HepG2 (cell line): ENCODE results near the gene ZNF804A. TPM values are rescaled to one million over a fixed set of nuclear protein-coding genes. Genes with fewer than 3 reads are reported as not detected.

Source experiments
- ATAC-seq: fragments of 200-7000 bp; cut with Tn5 transposase; 3 replicates; pipeline ENCODE4 v1.9.1; 2020; ENCODE audit warnings: mild to moderate bottlenecking, moderate library complexity
- BruUV-seq: library from RNA; stranded (reverse); fragments of 400-500 nt; replicated peaks from 2 replicates; lab custom pipeline; 2021; lab: Mats Ljungman, UMichigan
- CTCF ChIA-PET: fragments of 300-600 bp; formaldehyde crosslinking; extraction: SDS; loops from one replicate; lab custom pipeline; 2021; ENCODE audit warnings: low total read pairs, inconsistent platforms, low intra/inter-chr PET ratio; lab: Yijun Ruan, JAX
- POLR2A ChIA-PET: fragments of 350-600 bp; sonication (Branson Sonifier 250); formaldehyde crosslinking; loops from one replicate; lab custom pipeline; 2020; ENCODE audit warnings: antibody characterized with exemption, inconsistent platforms; lab: Yijun Ruan, JAX
- DNase-seq: peaks from one replicate; pipeline ENCODE4 v3.0.0-alpha.2; 2015; ENCODE audit warnings: low spot score
- FAIRE-seq: peaks from 3 replicates; lab custom pipeline; 2011; peaks lifted over from hg19 to GRCh38; lab: Jason Lieb, UNC
- H2AFZ ChIP-seq: one replicate; pipeline ENCODE4 v1.6.1; 2011; ENCODE audit warnings: low read length, inconsistent platforms
- H3K27ac ChIP-seq: fragments of 300-600 bp; 3 replicates; pipeline ENCODE4 v1.8.0; 2011; ENCODE audit warnings: mixed run types, mild to moderate bottlenecking, mixed read lengths, low read length, inconsistent platforms; ENCODE audit not compliant: insufficient read depth; ENCODE audit errors: extremely low read length
- H3K27me3 ChIP-seq, 2 experiments: fragments of 200-600 bp in 1 of 2; 2 replicates in 1 of 2; 3 replicates in 1 of 2; pipeline versions ENCODE4 v1.6.0 to v1.8.0; 2011; ENCODE audit warnings: low read length in 2 of 2, mild to moderate bottlenecking in 2 of 2, moderate library complexity in 2 of 2, inconsistent platforms in 1 of 2; ENCODE audit not compliant: insufficient read depth in 2 of 2, control insufficient read depth in 1 of 2
- H3K36me3 ChIP-seq, 2 experiments: fragments of 200-600 bp in 1 of 2; replicated peaks in 1 of 2; 2 replicates in 1 of 2; 3 replicates in 1 of 2; pipeline versions ENCODE4 v1.5.1 to v1.8.0; 2011; ENCODE audit warnings: low read length in 2 of 2, inconsistent platforms in 1 of 2; ENCODE audit not compliant: insufficient read depth in 2 of 2, control insufficient read depth in 1 of 2
- H3K4me1 ChIP-seq: 2 replicates; pipeline ENCODE4 v1.5.1; 2012; ENCODE audit warnings: low read length, inconsistent platforms; ENCODE audit not compliant: insufficient read depth
- H3K4me2 ChIP-seq: 2 replicates; pipeline ENCODE4 v1.6.0; 2011; ENCODE audit warnings: low read depth, low read length, inconsistent platforms
- H3K4me3 ChIP-seq, 3 experiments: fragments of 200-600 bp in 1 of 3; sonication (generic), shearing (Covaris generic) in 1 of 3; replicated peaks in 1 of 3; 2 replicates each; pipeline ENCODE4 v1.5.1; 2011 to 2016; ENCODE audit warnings: low read length in 3 of 3, inconsistent platforms in 2 of 3, low read depth in 2 of 3, mild to moderate bottlenecking in 2 of 3, control low read depth in 1 of 3, mixed read lengths in 1 of 3; ENCODE audit not compliant: insufficient read depth in 1 of 3
- H3K79me2 ChIP-seq: one replicate; pipeline ENCODE4 v1.6.1; 2011; ENCODE audit warnings: low read length, inconsistent platforms; ENCODE audit not compliant: insufficient read depth
- H3K9ac ChIP-seq: 2 replicates; pipeline ENCODE4 v1.6.0; 2011; ENCODE audit warnings: mild to moderate bottlenecking, low read depth, low read length, inconsistent platforms; ENCODE audit not compliant: insufficient read depth
- H3K9me3 ChIP-seq: 2 replicates; pipeline ENCODE4 v1.5.1; 2012; ENCODE audit warnings: mild to moderate bottlenecking, low read length
- H4K20me1 ChIP-seq: 2 replicates; pipeline ENCODE4 v1.6.0; 2011; ENCODE audit warnings: inconsistent platforms, mild to moderate bottlenecking, low read length, moderate library complexity; ENCODE audit not compliant: insufficient read depth
- ARID3A ChIP-seq: IDR thresholded peaks from 2 replicates; pipeline ENCODE4 v1.6.1; 2012; ENCODE audit warnings: low read depth, low read length, improper control_type of control experiment
- IRX3 ChIP-seq: sonication (generic); formaldehyde crosslinking; IDR thresholded peaks from 2 replicates; pipeline ENCODE4 v1.8.1; 2023; ENCODE audit warnings: mild to moderate bottlenecking, low read depth, missing genetic modification reagents, borderline replicate concordance
- KDM6A ChIP-seq: IDR thresholded peaks from 2 replicates; pipeline ENCODE4 v1.6.1; 2016; ENCODE audit warnings: low read depth
- NFYC ChIP-seq: IDR thresholded peaks from 2 replicates; pipeline ENCODE4 v1.6.1; 2016; ENCODE audit warnings: missing genetic modification reagents, missing compliant biosample characterization
- SP140L ChIP-seq: sonication (generic); formaldehyde crosslinking; IDR thresholded peaks from 2 replicates; pipeline ENCODE4 v1.4.0; 2020; ENCODE audit warnings: missing genetic modification reagents, borderline replicate concordance
- ZBTB2 ChIP-seq: sonication (generic); formaldehyde crosslinking; IDR thresholded peaks from 2 replicates; pipeline ENCODE4 v1.8.0; 2022; ENCODE audit warnings: low read depth, missing genetic modification reagents
- ZNF124 ChIP-seq: sonication (generic); formaldehyde crosslinking; IDR thresholded peaks from 2 replicates; pipeline ENCODE4 v1.4.0; 2020; ENCODE audit warnings: missing genetic modification reagents
- ZNF326 ChIP-seq: sonication (generic); formaldehyde crosslinking; IDR thresholded peaks from 2 replicates; pipeline ENCODE4 v1.4.0; 2020; ENCODE audit warnings: missing genetic modification reagents, borderline replicate concordance
- WGBS: methylation state at CpG from one replicate; pipeline ENCODE4 v1.1.6; 2017; ENCODE audit warnings: low lambda C conversion rate; 5-methylcytosine and 5-hydroxymethylcytosine counted together
- in situ Hi-C: cut with HindIII; loops from 2 replicates; pipeline ENCODE4 v1.10.0; 2017; ENCODE audit warnings: low pct_unique_long_range_greater_than_20kb; ENCODE audit not compliant: extremely low pct_ligation_motif_present
- intact Hi-C: fragments of 100-400 bp; cut with micrococcal nuclease; formaldehyde crosslinking; loops from one replicate; pipeline ENCODE4 v1.10.0; 2022; ENCODE audit not compliant: unreplicated experiment
- polyA plus RNA-seq, 8 experiments: library from polyadenylated mRNA; depleted of rRNA in 3 of 8; stranded (reverse) in 7 of 8; unstranded in 1 of 8; fragments of >200 nt; fragmentation: Illumina TruSeq in 4 of 8; extraction: Trizol in 4 of 8; gene quantifications; 2 replicates each; pipeline versions ENCODE4 v1.2.1 to v1.2.3, GENCODE V29; 2011 to 2016; ENCODE audit warnings: low read depth in 4 of 8, missing spikeins in 1 of 8, mixed read lengths in 1 of 8; ENCODE audit not compliant: insufficient read depth in 1 of 8
- total RNA-seq, 5 experiments: library from RNA; depleted of rRNA; stranded (reverse); fragments of >200 nt; fragmentation: Illumina TruSeq; extraction: Trizol; gene quantifications; 2 replicates each; pipeline ENCODE4 v1.2.3, GENCODE V29; 2016; ENCODE audit warnings: low read depth in 1 of 5
- TF ChIP-seq, protein P1 (sequence below): sonication (generic); formaldehyde crosslinking; IDR thresholded peaks from 2 replicates; pipeline ENCODE4 v1.9.0; 2021; ENCODE audit warnings: missing genetic modification reagents, mild to moderate bottlenecking, borderline replicate concordance

Gene ZNF804A
- total and polyA plus RNA-seq, 2 of the 13 experiments (the other 11 are each of a cell fraction or from before 2014, with no cell fraction given): 0.07 to 0.09 TPM

DNA sequence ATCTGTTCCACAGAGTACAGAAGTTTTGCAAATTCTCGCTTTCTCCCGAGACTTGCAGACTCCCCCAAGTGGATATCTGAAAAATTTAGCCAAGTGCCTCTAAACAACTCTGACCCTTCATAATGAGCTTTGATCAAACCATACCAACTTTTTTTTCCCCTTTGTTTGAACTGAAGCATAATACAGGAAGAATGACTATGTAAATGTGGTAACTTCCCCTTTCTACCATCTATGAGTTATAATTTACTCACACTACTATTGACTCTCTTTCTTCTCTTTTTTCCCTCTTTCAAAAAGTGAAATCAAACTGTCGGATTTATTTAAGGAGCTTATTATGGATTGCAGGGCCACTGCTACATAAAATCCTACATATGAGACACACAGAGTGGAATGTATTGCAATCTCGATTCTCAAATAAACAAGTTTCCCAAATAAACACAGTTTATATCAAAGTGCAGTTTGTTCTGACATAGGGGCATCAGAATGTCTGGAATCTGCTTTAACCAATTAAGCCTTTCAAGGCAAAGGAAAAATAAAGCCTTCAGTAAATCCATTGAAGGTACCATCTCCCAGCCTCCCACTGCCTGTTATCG lies 1.4 kb upstream of the ZNF804A start:
- peak overlapping the region; percentile 66; the same call in 1 of the 2 replicates for H3K4me2 ChIP-seq
- no peaks in the 10 kb centered on the region for H4K20me1 ChIP-seq
- WGBS: 13% methylated on average over 5 of the region's 5 CpGs
- H3K4me3 ChIP-seq: no peak overlapping the region
- intact Hi-C loops (no loop called here), in situ Hi-C loops (no loop called here)
- H3K4me1 ChIP-seq: peaks cover 26% of the 10 kb centered on the region
- ChIA-PET CTCF (no interaction called here), POLR2A (no interaction called here)
- FAIRE-seq (peak; percentile 12), DNase-seq (peak; percentile 59), ATAC-seq (peak; percentile 25)
- H3K36me3 ChIP-seq: no peaks in the 10 kb centered on the region
- H3K9me3 ChIP-seq: no peaks in the 10 kb centered on the region
- BruUV-seq: no TSS peak
- no peak overlapping the region for H3K9ac ChIP-seq
- peaks cover 8 to 32% of the 10 kb centered on the region in 2 experiments for H3K27me3 ChIP-seq
- no peaks in the 10 kb centered on the region for H3K79me2 ChIP-seq
- H2AFZ ChIP-seq: no peak overlapping the region
- no peak overlapping the region for H3K27ac ChIP-seq
- TF ChIP-seq KDM6A (CRISPR knock-in tag) (no peak), ARID3A (peak; percentile 62; the same call in 1 of the 2 replicates)

DNA sequence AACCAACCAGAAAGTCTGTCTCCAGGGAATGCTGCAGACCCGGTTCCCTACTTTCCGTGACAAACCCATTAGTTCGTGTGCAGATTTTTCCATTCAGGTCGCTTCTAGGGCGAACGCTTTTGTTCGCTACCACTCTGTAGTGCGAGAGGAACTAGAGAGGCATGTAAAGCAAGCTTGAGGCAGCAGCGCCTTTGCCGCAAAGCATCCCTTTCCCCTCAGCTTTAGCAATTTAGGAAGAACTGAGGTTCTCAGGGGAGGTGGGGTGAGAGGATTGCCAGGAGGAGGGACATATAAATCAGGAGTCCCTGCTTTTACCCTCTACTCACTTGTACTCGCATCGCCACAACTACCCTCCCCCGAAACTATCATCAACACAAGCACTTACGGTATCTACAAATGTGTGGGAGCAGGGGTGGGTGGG lies 748 bp upstream of the ZNF804A start:
- Histone ChIP-seq H3K79me2 (no peaks in the 10 kb centered on the region), H3K27ac (no peak overlapping the region), H4K20me1 (no peaks in the 10 kb centered on the region), H3K9ac (no peak overlapping the region), H3K9me3 (no peaks in the 10 kb centered on the region), H3K4me2 (peak overlapping the region; percentile 66), H3K27me3 (peaks cover 8 to 32% of the 10 kb centered on the region in 2 experiments), H3K4me3 (peak overlapping the region; percentile 39 to 66 (median 59); a peak in 5 of 6 replicates), H2AFZ (no peak overlapping the region), H3K36me3 (no peaks in the 10 kb centered on the region), H3K4me1 (peaks cover 26% of the 10 kb centered on the region)
- BruUV-seq: no TSS peak
- in situ Hi-C loops: no loop called here
- DNase-seq (no peak), ATAC-seq (peak; percentile 58), FAIRE-seq (peak; percentile 32)
- POLR2A ChIA-PET: no interaction called here
- CTCF ChIA-PET: no interaction called here
- 12% methylated on average over 14 of the region's 14 CpGs for whole genome bisulfite sequencing
- intact Hi-C loops: no loop called here
- no peak for TF ChIP-seq ZBTB2 (CRISPR knock-in tag)
- no peak for TF ChIP-seq ZNF124 (CRISPR knock-in tag)
- TF ChIP-seq NFYC (CRISPR knock-in tag): no peak
- TF ChIP-seq, protein P1, sequence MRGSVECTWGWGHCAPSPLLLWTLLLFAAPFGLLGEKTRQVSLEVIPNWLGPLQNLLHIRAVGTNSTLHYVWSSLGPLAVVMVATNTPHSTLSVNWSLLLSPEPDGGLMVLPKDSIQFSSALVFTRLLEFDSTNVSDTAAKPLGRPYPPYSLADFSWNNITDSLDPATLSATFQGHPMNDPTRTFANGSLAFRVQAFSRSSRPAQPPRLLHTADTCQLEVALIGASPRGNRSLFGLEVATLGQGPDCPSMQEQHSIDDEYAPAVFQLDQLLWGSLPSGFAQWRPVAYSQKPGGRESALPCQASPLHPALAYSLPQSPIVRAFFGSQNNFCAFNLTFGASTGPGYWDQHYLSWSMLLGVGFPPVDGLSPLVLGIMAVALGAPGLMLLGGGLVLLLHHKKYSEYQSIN (CRISPR knock-in tag): no peak
- no peak for TF ChIP-seq SP140L (CRISPR knock-in tag)
- no peak for TF ChIP-seq IRX3 (CRISPR knock-in tag)
- no peak for TF ChIP-seq ZNF326
